ENCODE results near the gene KDM3B.
A peak's percentile ranks its signal among the peaks of the same experiment; 100 is the strongest.
"Not testable (repeated sequence)": the region's sequence is repeated elsewhere in the genome, so short reads cannot be mapped to it uniquely, and the experiment has no call there.

Gene KDM3B, protein sequence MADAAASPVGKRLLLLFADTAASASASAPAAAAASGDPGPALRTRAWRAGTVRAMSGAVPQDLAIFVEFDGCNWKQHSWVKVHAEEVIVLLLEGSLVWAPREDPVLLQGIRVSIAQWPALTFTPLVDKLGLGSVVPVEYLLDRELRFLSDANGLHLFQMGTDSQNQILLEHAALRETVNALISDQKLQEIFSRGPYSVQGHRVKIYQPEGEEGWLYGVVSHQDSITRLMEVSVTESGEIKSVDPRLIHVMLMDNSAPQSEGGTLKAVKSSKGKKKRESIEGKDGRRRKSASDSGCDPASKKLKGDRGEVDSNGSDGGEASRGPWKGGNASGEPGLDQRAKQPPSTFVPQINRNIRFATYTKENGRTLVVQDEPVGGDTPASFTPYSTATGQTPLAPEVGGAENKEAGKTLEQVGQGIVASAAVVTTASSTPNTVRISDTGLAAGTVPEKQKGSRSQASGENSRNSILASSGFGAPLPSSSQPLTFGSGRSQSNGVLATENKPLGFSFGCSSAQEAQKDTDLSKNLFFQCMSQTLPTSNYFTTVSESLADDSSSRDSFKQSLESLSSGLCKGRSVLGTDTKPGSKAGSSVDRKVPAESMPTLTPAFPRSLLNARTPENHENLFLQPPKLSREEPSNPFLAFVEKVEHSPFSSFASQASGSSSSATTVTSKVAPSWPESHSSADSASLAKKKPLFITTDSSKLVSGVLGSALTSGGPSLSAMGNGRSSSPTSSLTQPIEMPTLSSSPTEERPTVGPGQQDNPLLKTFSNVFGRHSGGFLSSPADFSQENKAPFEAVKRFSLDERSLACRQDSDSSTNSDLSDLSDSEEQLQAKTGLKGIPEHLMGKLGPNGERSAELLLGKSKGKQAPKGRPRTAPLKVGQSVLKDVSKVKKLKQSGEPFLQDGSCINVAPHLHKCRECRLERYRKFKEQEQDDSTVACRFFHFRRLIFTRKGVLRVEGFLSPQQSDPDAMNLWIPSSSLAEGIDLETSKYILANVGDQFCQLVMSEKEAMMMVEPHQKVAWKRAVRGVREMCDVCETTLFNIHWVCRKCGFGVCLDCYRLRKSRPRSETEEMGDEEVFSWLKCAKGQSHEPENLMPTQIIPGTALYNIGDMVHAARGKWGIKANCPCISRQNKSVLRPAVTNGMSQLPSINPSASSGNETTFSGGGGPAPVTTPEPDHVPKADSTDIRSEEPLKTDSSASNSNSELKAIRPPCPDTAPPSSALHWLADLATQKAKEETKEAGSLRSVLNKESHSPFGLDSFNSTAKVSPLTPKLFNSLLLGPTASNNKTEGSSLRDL (N-terminal part only)

DNA sequence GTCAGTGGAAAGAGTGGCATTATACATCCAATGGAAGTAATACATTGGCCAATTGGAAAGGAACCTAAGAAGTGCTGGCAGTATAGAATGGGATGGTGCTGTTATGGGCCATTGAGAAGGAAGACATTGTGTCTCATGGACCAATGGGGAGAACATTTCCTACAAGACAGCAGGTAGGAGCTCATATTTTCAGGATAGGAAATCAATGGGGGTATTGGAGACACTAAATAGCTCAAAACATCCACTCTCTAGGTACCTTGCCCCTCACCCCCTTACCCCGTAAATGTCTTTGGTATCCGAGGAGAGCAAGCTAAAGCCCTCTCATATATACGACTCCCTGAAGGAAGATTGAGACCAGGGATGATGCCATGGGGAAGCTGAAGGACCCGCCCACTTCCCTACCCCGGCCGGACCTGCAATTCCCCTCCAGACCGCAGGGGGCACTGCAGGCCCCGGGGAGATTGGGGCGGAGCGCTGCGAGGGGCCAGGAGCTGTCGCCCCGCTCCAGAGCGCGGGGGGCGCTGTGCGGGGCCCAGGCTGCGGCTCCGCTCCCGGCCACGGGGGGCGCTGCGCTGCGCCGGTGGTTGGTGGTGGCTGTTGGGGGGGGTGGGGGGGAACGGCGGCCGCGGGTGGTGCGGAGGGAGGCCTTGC is at the start of gene KDM3B:
KDM3B (plus strand) TSS at position 615 of the 651 bp plus-strand sequence. CDS start 111 bp downstream, outside the sequence.
- DNase-seq: peak; percentile 73 to 74

DNA sequence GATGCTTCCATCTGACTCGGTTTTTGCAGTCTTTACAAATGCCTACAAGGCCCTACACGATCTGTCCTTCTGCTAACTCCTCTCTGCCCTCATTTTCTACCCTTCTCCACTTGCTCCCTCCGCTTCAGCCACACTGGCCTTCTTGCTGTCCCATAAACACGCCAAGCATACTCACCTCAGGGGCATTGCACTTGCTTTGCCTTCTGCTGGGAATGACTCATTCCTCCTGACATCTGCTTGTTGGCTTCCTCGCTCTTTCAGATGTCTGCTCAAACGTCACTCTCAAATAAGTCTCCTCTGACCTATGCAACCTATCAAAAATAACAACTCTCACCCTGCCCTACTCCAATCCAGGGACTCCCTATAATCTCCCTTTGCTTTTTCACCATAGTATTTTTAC is 49.1 kb upstream of the KDM3B start:
- no peak for DNase-seq

DNA sequence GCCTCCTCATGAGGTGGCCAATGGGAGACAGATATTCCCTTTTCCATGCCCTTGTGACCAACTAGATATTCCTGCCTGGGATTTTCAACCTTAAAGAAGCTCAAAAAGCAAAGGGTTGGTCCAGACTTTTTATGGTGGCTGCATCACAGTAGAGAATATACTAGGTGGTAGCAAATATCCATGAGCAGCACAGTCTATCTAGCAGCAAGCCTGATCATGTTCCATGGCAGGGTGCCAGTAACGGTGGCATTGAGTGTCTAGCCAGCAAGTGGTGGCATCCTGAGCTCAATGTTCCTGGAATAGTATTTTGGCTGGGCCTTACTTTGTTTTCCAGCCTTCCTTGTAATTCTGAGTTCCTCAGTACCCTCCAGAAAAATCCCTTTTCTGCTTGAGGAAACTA is 46.7 kb upstream of the KDM3B start:
- DNase-seq: peak; percentile 22 to 52

DNA sequence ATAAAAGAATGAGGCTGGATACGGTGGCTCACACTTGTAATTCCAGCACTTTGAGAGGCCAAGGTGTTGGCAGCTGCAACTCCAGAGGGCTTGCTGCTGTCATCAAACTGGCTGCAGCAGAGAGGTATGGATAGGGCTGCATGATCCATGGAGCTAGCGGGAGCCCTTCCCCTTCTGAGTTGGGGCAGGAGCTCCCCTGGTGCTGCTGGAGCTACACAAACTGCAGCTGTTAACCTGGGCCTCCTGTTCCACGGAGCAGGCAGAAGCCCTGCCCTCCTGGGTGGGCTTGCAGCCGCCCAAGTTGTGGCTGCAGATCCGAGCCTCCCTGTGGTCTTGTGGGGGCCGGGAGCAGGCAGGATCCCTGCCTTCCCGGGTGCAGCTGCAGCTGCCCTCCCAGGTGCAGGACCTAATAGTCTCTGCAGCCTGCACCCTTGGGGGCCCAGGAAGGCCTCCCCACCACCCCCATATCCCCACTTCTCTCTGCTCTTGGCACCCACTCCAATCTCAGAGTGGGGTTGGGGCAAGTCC is 36.7 kb upstream of the KDM3B start:
- DNase-seq: no peak

DNA sequence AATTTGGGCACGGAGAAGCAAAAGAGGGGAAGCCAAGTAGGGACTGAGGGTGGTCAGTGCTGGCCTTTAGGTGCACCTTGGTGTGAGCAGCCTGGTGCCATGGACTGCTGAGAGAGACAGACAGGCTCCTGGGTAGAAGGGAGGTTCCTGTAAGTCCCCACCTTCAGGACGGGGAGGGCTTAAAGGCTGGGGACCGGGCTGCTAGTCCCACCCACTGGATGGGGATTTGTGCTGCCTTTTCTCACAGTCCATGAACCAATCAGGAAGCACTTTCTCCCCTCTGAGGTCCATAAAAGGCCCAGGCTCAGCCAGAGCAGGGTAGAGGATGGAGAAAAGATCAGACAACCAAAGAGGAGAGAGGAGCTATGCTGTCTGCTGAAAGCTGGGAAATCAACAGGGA is 36.1 kb upstream of the KDM3B start:
- no peak for DNase-seq

DNA sequence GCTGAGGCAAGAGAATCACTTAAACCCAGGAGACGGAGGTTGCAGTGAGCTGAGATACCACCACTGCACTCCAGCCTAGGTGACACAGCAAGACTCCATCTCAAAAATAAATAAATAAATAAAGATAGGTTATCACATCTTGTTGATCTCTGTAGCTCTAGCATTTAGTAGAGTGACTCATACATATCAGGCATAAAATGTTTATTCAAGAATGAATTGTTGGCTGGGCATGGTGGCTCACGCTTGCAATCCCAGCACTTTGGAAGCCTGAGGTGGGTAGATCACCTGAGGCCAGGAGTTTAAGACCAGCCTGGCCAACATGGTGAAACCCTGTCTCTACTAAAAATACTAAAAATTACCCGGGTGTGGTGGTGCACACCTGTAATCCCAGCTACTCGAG is 34.3 kb upstream of the KDM3B start:
- DNase-seq: not testable (repeated sequence)

DNA sequence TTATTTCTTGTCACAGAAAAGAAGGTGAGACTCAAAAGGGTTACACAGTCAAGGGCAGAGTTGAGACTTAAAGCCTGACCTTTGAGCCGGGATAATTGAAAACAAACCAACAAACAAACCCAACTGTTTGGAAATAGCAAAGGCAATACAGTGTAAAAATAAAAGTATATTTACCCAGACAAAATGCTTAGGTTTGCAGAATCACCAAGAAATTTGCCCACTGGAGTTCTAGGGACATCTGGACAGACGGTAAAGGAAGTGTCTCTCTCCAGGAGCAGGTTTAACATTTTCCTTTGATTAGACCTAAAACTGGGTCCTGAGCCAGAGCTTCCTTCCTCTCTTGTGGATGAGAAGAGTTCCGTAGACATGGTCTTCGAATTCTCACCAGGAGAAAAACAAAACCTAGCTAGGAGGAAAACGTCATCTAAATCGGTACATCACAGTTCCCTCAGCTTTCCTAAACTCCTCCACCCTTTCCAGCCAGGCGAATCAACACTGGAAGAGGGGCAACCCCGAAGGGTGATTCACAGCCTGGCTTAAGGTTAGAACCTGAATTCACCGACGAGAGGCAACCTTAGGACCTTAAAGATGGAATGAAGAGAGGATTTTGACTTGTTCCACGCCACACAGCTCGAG is 21.6 kb upstream of the KDM3B start:
- no peak for DNase-seq

DNA sequence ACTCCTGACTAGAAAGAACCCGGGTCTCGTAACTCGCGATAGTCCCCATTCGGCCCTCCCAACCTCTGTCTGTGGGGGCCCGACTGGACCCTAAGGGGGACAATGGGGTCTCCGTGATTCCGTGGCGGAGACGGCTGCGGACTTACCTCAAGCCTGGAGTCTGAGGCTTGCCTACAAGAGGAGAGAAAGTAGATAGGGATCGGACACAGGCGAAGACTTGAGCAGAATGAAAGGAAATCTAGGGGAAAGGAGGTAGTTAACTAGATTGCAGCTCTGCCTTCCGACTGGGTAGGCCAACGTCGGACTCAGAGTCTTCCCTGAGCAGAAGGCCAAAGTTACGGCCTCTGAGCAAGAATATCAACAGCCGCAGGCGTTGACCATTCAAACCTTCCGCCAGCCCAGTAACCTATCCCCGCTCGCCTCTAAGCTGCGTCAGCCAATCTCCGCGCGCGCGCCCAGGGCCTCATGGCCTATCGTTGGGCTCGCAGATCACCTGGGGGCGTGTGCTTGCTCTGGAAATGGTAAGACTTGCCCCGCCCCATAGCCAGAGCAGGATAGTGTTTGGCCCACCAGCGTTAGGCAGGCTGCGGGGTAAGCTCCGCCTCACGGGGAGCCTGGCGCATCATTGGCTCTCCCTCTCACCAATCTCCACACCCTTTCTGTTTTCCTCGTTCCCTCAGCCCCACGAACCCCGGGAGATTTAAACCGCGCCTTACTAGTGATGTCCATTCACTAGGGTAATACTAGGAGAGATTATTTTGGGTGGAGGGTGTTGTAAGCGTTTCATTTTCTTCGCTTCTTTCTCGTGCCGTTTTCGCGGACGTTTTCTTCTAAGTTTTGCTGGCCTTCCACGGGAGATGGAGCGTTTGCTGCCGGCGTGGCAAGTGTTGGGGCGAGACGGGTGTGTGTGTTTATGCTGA is 20.8 kb upstream of the KDM3B start, which contains the start of gene CDC25C:
CDC25C (minus strand) TSS at position 356 of the 920 bp plus-strand sequence. CDS start 624 bp downstream, outside the sequence.
- DNase-seq: peak; percentile 97 to 98

DNA sequence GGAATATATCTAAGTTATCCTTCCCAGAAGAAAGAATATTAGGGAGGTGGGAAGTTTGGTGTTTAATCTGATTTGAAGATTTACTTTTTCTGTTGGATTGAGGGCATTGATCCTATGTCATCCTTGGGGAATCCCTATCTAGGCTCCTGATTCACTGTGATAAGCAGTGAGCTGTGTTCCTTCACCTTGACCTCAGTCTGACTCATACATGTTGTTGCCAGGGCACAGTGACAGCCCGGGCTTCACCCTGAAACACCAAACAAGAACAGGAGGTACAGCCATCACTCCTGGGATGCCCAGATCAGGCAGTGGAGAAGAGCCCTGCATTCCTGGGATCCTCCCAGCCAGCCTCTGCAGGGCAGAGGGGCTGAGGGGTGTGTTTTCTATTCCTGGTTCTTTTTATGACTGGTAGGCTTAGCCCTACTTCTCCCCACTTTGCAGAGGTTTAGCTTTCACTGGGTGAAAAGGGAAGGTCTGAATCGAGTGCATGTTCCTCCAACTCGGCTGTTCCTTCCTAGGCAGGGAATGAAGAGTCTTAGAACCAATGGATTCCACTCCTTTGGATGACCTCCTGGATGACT is 17.5 kb upstream of the KDM3B start:
- DNase-seq: no peak

DNA sequence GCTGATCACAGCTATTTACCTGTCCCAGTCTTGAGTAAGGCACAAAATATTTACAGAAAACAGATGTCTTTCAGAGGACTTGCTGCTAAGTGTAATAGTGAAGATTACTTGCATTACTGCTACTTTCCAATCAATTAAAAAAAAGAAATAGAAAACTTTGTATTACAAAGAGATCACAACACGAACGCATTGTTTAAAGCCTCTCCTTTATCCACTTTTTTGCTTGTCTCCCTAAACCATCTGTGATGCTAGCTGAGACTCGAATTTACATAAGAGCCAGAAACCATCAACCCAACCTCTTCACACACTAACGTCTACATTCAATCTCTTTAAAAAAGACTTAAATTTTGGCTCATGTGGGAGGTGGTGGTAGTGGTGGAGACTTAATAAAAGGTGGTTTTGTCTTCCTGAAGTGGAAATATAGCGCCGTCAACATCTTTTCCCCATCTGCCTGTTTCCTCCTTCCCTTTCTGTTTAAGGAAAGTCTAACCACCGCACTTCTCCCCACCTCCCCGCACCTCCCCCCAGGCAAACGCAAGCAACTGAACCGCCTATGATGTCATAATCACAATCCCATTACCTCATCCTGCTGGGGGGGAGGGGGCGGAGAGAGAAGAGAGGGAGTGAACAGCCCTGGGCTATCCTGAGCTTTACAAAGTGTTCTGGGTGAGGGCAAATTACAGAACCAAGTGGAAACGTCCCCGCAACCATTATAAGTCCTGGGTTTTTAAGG is 15.4 kb upstream of the KDM3B start:
- peak; percentile 56 to 73 for DNase-seq

DNA sequence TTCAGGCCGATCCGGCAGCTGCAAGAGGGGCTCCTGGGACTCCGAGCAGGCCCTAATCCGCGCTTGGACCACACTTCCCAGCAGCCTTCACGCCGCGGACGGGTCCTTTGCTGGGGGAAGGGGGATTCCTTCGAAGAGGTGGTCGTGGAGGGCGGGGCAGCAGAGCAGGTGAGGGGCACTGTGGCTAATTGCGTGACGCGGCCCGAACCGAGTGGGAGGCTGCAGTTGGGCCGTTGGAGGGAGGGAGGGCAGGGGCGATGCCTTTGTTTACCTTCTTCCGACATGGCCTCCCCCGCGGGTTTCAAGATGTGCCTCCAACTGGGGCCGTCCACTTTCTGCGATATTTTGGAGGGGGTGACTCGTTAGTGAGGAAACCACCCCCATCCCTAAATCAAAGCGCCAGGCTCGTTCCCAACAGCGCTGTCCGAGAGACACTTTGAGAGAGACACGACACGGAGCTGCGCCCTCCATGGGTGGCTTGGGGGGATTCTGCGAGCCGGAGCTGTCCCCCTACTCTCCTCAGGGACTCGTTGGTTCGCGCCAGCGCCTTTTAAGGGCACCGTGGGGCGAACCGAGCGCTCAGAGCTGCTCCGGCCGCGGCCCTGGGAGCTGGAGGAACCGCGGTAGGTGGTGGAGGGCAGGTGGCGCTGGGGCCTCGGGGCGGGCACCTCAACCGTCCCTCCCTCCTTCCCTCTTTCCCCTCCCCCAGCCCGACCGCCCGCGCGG is 14.6 kb upstream of the KDM3B start, which contains the start of gene FAM53C:
FAM53C (plus strand) TSS at position 582 of the 726 bp plus-strand sequence. CDS start 3,070 bp downstream, outside the sequence.
- DNase-seq: peak; percentile 82 to 88

DNA sequence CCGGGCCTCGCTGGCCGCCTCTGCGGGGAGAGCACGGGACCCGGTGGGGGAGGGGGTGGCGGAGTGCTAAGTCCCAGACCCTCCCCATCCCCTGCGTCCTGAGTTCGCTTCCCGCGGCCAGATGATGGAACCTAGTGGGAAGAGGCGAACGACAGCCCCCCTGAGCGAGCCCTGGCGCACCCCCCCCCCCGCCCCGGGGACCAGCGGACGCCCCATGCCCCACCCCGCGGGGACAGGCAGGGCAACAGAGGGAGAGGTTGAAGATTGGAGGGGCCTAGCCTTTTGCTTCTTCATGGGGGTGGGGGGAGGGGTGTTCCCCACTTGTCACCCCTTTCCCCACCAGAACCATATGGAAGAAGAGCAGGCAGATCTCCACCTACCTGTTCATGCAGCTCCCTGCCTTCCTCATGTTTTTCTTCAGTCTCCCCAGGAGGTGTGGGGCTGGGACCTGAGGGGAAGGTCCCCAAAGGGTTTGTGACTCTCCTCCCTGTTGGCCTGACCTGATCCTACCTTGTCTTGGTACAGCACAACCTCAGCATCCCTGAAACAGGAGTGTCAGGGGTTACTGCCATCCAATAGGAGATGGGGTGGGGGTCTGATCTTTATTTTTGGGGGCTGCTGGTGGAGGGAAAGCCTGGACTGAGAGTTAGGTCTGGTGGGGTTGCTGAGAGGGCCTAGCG is 13.9 kb upstream of the KDM3B start:
- DNase-seq: no peak

DNA sequence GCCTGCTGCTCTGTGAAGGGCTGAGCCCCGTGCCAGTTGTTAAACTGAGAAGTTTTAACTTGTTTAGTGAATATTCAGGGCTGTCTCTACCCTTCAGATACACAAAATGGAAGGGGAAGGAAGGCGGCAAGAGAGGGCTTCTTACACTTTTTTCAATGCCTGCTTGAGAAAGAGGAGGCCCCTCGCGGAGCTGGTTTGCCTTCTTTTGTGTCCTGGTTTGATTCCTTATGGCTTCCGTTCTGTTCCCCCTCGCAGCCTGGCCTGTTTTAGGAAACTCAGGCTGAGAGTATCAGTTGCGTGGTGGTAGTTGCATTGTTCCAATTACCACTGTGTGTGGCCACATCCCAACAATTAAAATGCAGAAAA is 13.4 kb upstream of the KDM3B start:
- DNase-seq: no peak

DNA sequence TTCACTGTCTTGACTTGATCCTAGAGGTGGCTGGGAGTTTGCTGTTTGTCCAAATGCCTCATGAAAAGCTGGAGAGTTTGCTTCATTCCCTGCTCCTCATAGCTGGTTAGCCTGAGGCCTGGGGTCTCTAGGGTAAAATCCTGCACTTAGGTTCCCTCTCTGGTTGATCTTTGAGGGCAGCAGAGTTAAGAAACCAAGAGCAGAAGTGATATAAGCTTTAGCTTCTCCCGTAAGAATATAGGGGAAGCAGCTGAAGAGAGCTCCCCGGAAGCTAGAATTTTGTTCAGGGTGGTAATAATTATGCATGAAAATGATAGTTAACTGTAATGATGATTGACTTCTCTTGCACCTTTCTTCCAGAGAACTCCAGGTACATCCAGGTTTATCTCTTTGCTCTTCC is 13.0 kb upstream of the KDM3B start:
- DNase-seq: no peak

DNA sequence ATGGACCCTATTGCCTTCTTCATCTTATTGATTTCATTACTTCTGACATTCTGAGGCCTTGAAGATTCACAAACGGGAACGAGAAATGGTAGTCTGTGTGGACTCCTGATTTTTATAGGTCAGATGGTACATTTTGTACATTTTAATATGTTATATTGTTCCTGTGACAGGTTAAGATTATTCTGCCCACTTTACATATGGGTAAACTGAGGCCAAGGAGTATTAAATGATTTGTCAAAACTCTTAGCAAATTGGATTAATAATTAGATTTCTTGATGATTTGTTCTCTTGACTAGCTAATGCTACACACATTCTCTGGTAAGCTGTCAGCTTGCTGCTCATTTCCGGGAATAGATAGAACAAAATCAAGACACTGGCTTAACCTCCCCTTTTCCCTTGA is 12.5 kb upstream of the KDM3B start:
- DNase-seq: no peak

DNA sequence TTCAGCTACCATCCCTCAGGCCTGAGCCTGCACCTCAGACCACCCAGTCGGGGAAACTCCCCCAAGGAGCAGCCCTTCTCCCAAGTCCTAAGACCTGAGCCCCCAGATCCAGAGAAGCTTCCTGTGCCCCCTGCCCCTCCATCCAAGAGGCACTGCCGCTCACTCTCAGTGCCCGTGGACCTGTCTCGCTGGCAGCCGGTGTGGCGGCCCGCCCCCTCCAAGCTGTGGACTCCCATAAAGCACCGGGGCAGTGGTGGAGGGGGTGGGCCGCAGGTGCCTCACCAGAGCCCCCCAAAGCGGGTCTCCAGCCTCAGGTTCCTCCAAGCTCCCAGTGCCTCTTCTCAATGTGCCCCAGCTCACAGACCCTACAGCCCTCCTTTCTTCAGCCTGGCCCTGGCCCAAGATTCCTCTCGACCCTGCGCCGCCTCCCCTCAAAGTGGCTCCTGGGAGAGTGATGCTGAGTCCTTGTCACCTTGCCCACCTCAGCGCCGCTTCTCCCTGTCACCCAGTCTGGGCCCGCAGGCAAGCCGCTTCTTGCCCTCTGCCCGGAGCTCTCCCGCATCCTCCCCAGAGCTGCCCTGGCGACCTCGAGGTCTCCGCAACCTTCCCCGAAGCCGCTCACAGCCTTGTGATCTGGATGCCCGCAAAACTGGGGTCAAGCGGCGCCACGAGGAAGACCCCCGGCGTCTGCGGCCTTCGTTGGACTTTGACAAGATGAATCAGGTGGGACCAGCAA is 7.4 kb upstream of the KDM3B start:
- DNase-seq: no peak

DNA sequence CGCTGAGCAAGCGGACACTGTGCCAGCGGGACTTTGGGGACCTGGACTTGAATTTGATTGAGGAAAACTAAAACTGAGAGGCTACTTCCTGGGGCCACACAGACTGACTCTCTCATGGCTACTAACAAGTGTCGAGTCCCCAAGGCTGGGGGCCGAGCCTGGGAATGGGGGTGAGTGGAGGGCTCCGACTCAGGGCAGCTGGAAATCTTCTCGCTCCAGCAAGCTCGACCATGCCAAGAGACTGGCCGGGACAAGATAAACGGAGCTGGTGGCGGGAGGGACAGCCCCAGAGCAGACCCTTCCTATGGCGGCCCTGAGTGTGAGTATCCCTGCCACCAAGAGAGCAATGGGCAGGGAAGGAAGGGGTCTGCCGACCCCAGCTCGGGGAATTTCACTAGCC is 5.6 kb upstream of the KDM3B start:
- no peak for DNase-seq

All from NCI-H2081 (cell line).